GM23338 (cell line): ENCODE measurements around the gene ANAPC7.

Source experiments
- CREB1 ChIP-seq: fragments of 250-450 bp; sonication (Bioruptor Pico); IDR thresholded peaks from 2 replicates; pipeline ENCODE4 v1.5.0; 2020; ENCODE audit warnings: low read depth, mild to moderate bottlenecking, moderate library complexity
- EZH2 ChIP-seq: fragments of 200-600 bp; sonication (generic); IDR thresholded peaks from one replicate; pipeline ENCODE4 v1.8.0; 2017; ENCODE audit warnings: antibody characterized with exemption, mild to moderate bottlenecking, low read depth; ENCODE audit not compliant: unreplicated experiment
- EZH2phosphoT487 ChIP-seq: fragments of 200-600 bp; sonication (generic); IDR thresholded peaks from one replicate; pipeline ENCODE4 v1.8.1; 2018; ENCODE audit warnings: antibody characterized with exemption; ENCODE audit not compliant: unreplicated experiment
- JUNB ChIP-seq: IDR thresholded peaks from one replicate; pipeline ENCODE4 v1.6.1; 2016; ENCODE audit warnings: antibody characterized with exemption; ENCODE audit not compliant: unreplicated experiment
- POLR2AphosphoS5 ChIP-seq: IDR thresholded peaks from 2 replicates; pipeline ENCODE4 v1.6.1; 2016; ENCODE audit warnings: antibody characterized with exemption, low read depth
- ZNF114 ChIP-seq: fragments of 250-450 bp; sonication (Bioruptor Pico); IDR thresholded peaks from 2 replicates; pipeline ENCODE4 v1.5.0; 2020; ENCODE audit warnings: mild to moderate bottlenecking, moderate library complexity
- TF ChIP-seq, protein P1 (sequence below), 2 experiments: fragments of 200-600 bp in 1 of 2; sonication (generic) in 1 of 2; conservative IDR thresholded peaks; 2 replicates each; pipeline versions ENCODE4 v1.5.1 to v1.6.1; 2016 to 2017; ENCODE audit warnings: antibody characterized with exemption in 2 of 2, low read depth in 2 of 2, mild to moderate bottlenecking in 2 of 2, moderate library complexity in 1 of 2
- TF ChIP-seq, protein P2 (sequence below): IDR thresholded peaks from one replicate; pipeline ENCODE4 v1.6.1; 2018; ENCODE audit warnings: antibody characterized with exemption; ENCODE audit not compliant: unreplicated experiment
- TF ChIP-seq, protein P3 (sequence below): IDR thresholded peaks from 2 replicates; pipeline ENCODE4 v1.6.1; 2016; ENCODE audit warnings: antibody characterized with exemption
- TF ChIP-seq, protein P4 (sequence below): fragments of 250-450 bp; sonication (Bioruptor Pico); IDR thresholded peaks from 2 replicates; pipeline ENCODE4 v1.5.0; 2020; ENCODE audit warnings: mild to moderate bottlenecking, moderate library complexity

DNA sequence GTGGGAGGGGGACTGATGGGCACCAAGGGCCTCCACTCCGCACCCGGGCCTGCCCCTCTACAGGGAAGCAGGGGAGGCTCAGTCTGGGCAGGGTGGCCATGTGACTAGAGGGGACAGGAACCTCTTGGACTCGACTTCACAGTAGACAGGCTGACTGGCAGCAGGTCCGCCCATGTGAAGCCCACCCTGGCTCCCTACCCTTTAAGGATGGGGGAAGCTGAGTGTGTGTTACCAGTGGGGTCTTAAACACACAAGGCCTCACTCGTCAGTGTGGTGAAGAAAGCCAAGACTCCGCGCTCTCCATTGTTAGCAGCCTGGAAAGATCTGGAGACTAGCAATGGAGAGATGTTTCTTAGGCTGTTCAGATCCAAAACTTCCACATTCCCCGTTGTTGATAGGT, 52.4 kb downstream of the ANAPC7 start:
- TF ChIP-seq JUNB (no peak), EZH2 (no peak), POLR2AphosphoS5 (no peak), EZH2phosphoT487 (no peak), CREB1 (CRISPR knock-in tag) (no peak), ZNF114 (no peak)
- TF ChIP-seq, protein P1, sequence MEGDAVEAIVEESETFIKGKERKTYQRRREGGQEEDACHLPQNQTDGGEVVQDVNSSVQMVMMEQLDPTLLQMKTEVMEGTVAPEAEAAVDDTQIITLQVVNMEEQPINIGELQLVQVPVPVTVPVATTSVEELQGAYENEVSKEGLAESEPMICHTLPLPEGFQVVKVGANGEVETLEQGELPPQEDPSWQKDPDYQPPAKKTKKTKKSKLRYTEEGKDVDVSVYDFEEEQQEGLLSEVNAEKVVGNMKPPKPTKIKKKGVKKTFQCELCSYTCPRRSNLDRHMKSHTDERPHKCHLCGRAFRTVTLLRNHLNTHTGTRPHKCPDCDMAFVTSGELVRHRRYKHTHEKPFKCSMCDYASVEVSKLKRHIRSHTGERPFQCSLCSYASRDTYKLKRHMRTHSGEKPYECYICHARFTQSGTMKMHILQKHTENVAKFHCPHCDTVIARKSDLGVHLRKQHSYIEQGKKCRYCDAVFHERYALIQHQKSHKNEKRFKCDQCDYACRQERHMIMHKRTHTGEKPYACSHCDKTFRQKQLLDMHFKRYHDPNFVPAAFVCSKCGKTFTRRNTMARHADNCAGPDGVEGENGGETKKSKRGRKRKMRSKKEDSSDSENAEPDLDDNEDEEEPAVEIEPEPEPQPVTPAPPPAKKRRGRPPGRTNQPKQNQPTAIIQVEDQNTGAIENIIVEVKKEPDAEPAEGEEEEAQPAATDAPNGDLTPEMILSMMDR (conservative IDR thresholded peaks at IDR 0.05; ENCODE audit: low read depth in 2 of 2) = no peak
- TF ChIP-seq, protein P2, sequence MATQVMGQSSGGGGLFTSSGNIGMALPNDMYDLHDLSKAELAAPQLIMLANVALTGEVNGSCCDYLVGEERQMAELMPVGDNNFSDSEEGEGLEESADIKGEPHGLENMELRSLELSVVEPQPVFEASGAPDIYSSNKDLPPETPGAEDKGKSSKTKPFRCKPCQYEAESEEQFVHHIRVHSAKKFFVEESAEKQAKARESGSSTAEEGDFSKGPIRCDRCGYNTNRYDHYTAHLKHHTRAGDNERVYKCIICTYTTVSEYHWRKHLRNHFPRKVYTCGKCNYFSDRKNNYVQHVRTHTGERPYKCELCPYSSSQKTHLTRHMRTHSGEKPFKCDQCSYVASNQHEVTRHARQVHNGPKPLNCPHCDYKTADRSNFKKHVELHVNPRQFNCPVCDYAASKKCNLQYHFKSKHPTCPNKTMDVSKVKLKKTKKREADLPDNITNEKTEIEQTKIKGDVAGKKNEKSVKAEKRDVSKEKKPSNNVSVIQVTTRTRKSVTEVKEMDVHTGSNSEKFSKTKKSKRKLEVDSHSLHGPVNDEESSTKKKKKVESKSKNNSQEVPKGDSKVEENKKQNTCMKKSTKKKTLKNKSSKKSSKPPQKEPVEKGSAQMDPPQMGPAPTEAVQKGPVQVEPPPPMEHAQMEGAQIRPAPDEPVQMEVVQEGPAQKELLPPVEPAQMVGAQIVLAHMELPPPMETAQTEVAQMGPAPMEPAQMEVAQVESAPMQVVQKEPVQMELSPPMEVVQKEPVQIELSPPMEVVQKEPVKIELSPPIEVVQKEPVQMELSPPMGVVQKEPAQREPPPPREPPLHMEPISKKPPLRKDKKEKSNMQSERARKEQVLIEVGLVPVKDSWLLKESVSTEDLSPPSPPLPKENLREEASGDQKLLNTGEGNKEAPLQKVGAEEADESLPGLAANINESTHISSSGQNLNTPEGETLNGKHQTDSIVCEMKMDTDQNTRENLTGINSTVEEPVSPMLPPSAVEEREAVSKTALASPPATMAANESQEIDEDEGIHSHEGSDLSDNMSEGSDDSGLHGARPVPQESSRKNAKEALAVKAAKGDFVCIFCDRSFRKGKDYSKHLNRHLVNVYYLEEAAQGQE = no peak
- TF ChIP-seq, protein P3, sequence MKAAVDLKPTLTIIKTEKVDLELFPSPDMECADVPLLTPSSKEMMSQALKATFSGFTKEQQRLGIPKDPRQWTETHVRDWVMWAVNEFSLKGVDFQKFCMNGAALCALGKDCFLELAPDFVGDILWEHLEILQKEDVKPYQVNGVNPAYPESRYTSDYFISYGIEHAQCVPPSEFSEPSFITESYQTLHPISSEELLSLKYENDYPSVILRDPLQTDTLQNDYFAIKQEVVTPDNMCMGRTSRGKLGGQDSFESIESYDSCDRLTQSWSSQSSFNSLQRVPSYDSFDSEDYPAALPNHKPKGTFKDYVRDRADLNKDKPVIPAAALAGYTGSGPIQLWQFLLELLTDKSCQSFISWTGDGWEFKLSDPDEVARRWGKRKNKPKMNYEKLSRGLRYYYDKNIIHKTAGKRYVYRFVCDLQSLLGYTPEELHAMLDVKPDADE = no peak
- TF ChIP-seq, protein P4, sequence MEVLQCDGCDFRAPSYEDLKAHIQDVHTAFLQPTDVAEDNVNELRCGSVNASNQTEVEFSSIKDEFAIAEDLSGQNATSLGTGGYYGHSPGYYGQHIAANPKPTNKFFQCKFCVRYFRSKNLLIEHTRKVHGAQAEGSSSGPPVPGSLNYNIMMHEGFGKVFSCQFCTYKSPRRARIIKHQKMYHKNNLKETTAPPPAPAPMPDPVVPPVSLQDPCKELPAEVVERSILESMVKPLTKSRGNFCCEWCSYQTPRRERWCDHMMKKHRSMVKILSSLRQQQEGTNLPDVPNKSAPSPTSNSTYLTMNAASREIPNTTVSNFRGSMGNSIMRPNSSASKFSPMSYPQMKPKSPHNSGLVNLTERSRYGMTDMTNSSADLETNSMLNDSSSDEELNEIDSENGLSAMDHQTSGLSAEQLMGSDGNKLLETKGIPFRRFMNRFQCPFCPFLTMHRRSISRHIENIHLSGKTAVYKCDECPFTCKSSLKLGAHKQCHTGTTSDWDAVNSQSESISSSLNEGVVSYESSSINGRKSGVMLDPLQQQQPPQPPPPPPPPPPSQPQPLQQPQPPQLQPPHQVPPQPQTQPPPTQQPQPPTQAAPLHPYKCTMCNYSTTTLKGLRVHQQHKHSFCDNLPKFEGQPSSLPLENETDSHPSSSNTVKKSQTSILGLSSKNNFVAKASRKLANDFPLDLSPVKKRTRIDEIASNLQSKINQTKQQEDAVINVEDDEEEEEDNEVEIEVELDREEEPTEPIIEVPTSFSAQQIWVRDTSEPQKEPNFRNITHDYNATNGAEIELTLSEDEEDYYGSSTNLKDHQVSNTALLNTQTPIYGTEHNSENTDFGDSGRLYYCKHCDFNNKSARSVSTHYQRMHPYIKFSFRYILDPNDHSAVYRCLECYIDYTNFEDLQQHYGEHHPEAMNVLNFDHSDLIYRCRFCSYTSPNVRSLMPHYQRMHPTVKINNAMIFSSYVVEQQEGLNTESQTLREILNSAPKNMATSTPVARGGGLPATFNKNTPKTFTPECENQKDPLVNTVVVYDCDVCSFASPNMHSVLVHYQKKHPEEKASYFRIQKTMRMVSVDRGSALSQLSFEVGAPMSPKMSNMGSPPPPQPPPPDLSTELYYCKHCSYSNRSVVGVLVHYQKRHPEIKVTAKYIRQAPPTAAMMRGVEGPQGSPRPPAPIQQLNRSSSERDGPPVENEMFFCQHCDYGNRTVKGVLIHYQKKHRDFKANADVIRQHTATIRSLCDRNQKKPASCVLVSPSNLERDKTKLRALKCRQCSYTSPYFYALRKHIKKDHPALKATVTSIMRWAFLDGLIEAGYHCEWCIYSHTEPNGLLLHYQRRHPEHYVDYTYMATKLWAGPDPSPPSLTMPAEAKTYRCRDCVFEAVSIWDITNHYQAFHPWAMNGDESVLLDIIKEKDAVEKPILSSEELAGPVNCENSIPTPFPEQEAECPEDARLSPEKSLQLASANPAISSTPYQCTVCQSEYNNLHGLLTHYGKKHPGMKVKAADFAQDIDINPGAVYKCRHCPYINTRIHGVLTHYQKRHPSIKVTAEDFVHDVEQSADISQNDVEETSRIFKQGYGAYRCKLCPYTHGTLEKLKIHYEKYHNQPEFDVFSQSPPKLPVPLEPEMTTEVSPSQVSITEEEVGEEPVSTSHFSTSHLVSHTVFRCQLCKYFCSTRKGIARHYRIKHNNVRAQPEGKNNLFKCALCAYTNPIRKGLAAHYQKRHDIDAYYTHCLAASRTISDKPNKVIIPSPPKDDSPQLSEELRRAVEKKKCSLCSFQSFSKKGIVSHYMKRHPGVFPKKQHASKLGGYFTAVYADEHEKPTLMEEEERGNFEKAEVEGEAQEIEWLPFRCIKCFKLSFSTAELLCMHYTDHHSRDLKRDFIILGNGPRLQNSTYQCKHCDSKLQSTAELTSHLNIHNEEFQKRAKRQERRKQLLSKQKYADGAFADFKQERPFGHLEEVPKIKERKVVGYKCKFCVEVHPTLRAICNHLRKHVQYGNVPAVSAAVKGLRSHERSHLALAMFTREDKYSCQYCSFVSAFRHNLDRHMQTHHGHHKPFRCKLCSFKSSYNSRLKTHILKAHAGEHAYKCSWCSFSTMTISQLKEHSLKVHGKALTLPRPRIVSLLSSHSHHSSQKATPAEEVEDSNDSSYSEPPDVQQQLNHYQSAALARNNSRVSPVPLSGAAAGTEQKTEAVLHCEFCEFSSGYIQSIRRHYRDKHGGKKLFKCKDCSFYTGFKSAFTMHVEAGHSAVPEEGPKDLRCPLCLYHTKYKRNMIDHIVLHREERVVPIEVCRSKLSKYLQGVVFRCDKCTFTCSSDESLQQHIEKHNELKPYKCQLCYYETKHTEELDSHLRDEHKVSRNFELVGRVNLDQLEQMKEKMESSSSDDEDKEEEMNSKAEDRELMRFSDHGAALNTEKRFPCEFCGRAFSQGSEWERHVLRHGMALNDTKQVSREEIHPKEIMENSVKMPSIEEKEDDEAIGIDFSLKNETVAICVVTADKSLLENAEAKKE (CRISPR knock-in tag) = no peak
